ENCODE results near the gene ADAMTS3.

ADAMTS3 gene

GRCh38 chr4:72527038-72527646 lies 41.9 kb downstream of the ADAMTS3 start:
- Mint-ChIP-seq H3K4me3 (no peak overlapping the region), H3K9me3 (no peaks in the 10 kb centered on the region), H3K27me3 (no peaks in the 10 kb centered on the region), H3K36me3 (ENCODE audit: low read depth) (no peaks in the 10 kb centered on the region), H3K27ac (no peak overlapping the region), H3K4me1 (peaks cover 2% of the 10 kb centered on the region)
- ATAC-seq (no peak), DNase-seq (no peak)

- H3K4me1 Mint-ChIP-seq: peaks cover 4% of the 10 kb centered on the region
- no peak for DNase-seq
- no peaks in the 10 kb centered on the region for H3K9me3 Mint-ChIP-seq
These were observed 43.1 kb downstream of the ADAMTS3 start for GRCh38 chr4:72525938-72526337.

GRCh38 chr4:72522440-72522839 lies 46.6 kb downstream of the ADAMTS3 start:
- Mint-ChIP-seq H3K27ac (no peak overlapping the region), H3K4me3 (no peak overlapping the region)

More at GRCh38 chr4:72525938-72526337, 43.1 kb downstream of the ADAMTS3 start:
- H3K4me3 Mint-ChIP-seq: no peak overlapping the region
- ATAC-seq: no peak
- no peaks in the 10 kb centered on the region for H3K36me3 Mint-ChIP-seq (ENCODE audit: low read depth)
- H3K27ac Mint-ChIP-seq: no peak overlapping the region
- H3K27me3 Mint-ChIP-seq: no peaks in the 10 kb centered on the region

GRCh38 chr4:72513227-72513626 lies 55.8 kb downstream of the ADAMTS3 start:
- no peak for ATAC-seq
- H3K4me3 Mint-ChIP-seq: no peak overlapping the region

More at GRCh38 chr4:72522440-72522839, 46.6 kb downstream of the ADAMTS3 start:
- Mint-ChIP-seq H3K4me1 (peaks cover 4% of the 10 kb centered on the region), H3K9me3 (no peaks in the 10 kb centered on the region), H3K36me3 (ENCODE audit: low read depth) (no peaks in the 10 kb centered on the region), H3K27me3 (no peaks in the 10 kb centered on the region)
- DNase-seq (no peak), ATAC-seq (no peak)

GRCh38 chr4:72507860-72508419 lies 61.1 kb downstream of the ADAMTS3 start:
- DNase-seq (no peak), ATAC-seq (no peak)
- H3K9me3 Mint-ChIP-seq: peaks cover 5% of the 10 kb centered on the region
- H3K4me1 Mint-ChIP-seq: no peaks in the 10 kb centered on the region
- H3K27me3 Mint-ChIP-seq: no peaks in the 10 kb centered on the region
- H3K27ac Mint-ChIP-seq: no peak overlapping the region
- H3K4me3 Mint-ChIP-seq: no peak overlapping the region
- no peaks in the 10 kb centered on the region for H3K36me3 Mint-ChIP-seq (ENCODE audit: low read depth)

More at GRCh38 chr4:72513227-72513626, 55.8 kb downstream of the ADAMTS3 start:
- Mint-ChIP-seq H3K36me3 (ENCODE audit: low read depth) (no peaks in the 10 kb centered on the region), H3K4me1 (no peaks in the 10 kb centered on the region), H3K27me3 (no peaks in the 10 kb centered on the region), H3K27ac (no peak overlapping the region), H3K9me3 (peaks cover 9% of the 10 kb centered on the region)
- no peak for DNase-seq

GRCh38 chr4:72507167-72507566 lies 61.9 kb downstream of the ADAMTS3 start:
- Mint-ChIP-seq H3K4me3 (no peak overlapping the region), H3K27ac (no peak overlapping the region), H3K4me1 (no peaks in the 10 kb centered on the region), H3K36me3 (ENCODE audit: low read depth) (no peaks in the 10 kb centered on the region), H3K9me3 (peaks cover 5% of the 10 kb centered on the region), H3K27me3 (no peaks in the 10 kb centered on the region)
- no peak for DNase-seq
- ATAC-seq: no peak

- no peak for DNase-seq
These were observed 63.7 kb downstream of the ADAMTS3 start for GRCh38 chr4:72505314-72505744.

GRCh38 chr4:72500214-72500613 lies 68.8 kb downstream of the ADAMTS3 start:
- no peaks in the 10 kb centered on the region for H3K4me1 Mint-ChIP-seq
- no peak overlapping the region for H3K4me3 Mint-ChIP-seq
- no peak overlapping the region for H3K27ac Mint-ChIP-seq

More at GRCh38 chr4:72505314-72505744, 63.7 kb downstream of the ADAMTS3 start:
- Mint-ChIP-seq H3K4me1 (no peaks in the 10 kb centered on the region), H3K27me3 (no peaks in the 10 kb centered on the region), H3K9me3 (peaks cover 4% of the 10 kb centered on the region), H3K4me3 (no peak overlapping the region), H3K27ac (no peak overlapping the region), H3K36me3 (ENCODE audit: low read depth) (no peaks in the 10 kb centered on the region)
- peak; percentile 40 for ATAC-seq

GRCh38 chr4:72496119-72496518 lies 72.9 kb downstream of the ADAMTS3 start:
- Mint-ChIP-seq H3K36me3 (ENCODE audit: low read depth) (no peaks in the 10 kb centered on the region), H3K27me3 (no peaks in the 10 kb centered on the region), H3K9me3 (peaks cover 8% of the 10 kb centered on the region), H3K4me3 (no peak overlapping the region), H3K4me1 (no peaks in the 10 kb centered on the region), H3K27ac (no peak overlapping the region)
- no peak for ATAC-seq
- DNase-seq: no peak

More at GRCh38 chr4:72500214-72500613, 68.8 kb downstream of the ADAMTS3 start:
- H3K27me3 Mint-ChIP-seq: no peaks in the 10 kb centered on the region
- H3K9me3 Mint-ChIP-seq: peaks cover 4% of the 10 kb centered on the region
- DNase-seq (no peak), ATAC-seq (no peak)
- H3K36me3 Mint-ChIP-seq (ENCODE audit: low read depth): no peaks in the 10 kb centered on the region

- no peaks in the 10 kb centered on the region for H3K27me3 Mint-ChIP-seq
- DNase-seq (no peak), ATAC-seq (no peak)
- H3K9me3 Mint-ChIP-seq: peaks cover 8% of the 10 kb centered on the region
- no peaks in the 10 kb centered on the region for H3K4me1 Mint-ChIP-seq
- no peaks in the 10 kb centered on the region for H3K36me3 Mint-ChIP-seq (ENCODE audit: low read depth)
- no peak overlapping the region for H3K27ac Mint-ChIP-seq
- no peak overlapping the region for H3K4me3 Mint-ChIP-seq
These were observed 74.9 kb downstream of the ADAMTS3 start for GRCh38 chr4:72494156-72494555.

GRCh38 chr4:72489267-72489666 lies 79.8 kb downstream of the ADAMTS3 start:
- H3K36me3 Mint-ChIP-seq (ENCODE audit: low read depth): no peaks in the 10 kb centered on the region
- no peak for ATAC-seq
- H3K27me3 Mint-ChIP-seq: no peaks in the 10 kb centered on the region
- peaks cover 3% of the 10 kb centered on the region for H3K9me3 Mint-ChIP-seq
- DNase-seq: no peak
- H3K4me3 Mint-ChIP-seq: no peak overlapping the region
- no peaks in the 10 kb centered on the region for H3K4me1 Mint-ChIP-seq
- no peak overlapping the region for H3K27ac Mint-ChIP-seq

- ATAC-seq: no peak
- Mint-ChIP-seq H3K4me3 (no peak overlapping the region), H3K4me1 (no peaks in the 10 kb centered on the region), H3K27ac (no peak overlapping the region), H3K36me3 (ENCODE audit: low read depth) (no peaks in the 10 kb centered on the region), H3K9me3 (peaks cover 3% of the 10 kb centered on the region), H3K27me3 (no peaks in the 10 kb centered on the region)
- no peak for DNase-seq
These were observed 82.0 kb downstream of the ADAMTS3 start for GRCh38 chr4:72486991-72487390.

- ATAC-seq (no peak), DNase-seq (no peak)
- Mint-ChIP-seq H3K27me3 (no peaks in the 10 kb centered on the region), H3K27ac (no peak overlapping the region), H3K4me1 (no peaks in the 10 kb centered on the region), H3K9me3 (peaks cover 7% of the 10 kb centered on the region), H3K36me3 (ENCODE audit: low read depth) (no peaks in the 10 kb centered on the region), H3K4me3 (no peak overlapping the region)
These were observed 84.0 kb downstream of the ADAMTS3 start for GRCh38 chr4:72484981-72485380.

- peaks cover 6% of the 10 kb centered on the region for H3K9me3 Mint-ChIP-seq
- DNase-seq: no peak
- no peak for ATAC-seq
- no peak overlapping the region for H3K4me3 Mint-ChIP-seq
- H3K27me3 Mint-ChIP-seq: no peaks in the 10 kb centered on the region
- H3K27ac Mint-ChIP-seq: no peak overlapping the region
- H3K4me1 Mint-ChIP-seq: no peaks in the 10 kb centered on the region
- no peaks in the 10 kb centered on the region for H3K36me3 Mint-ChIP-seq (ENCODE audit: low read depth)
These were observed 95.6 kb downstream of the ADAMTS3 start for GRCh38 chr4:72473434-72473900.

GRCh38 chr4:72471816-72472215 lies 97.2 kb downstream of the ADAMTS3 start:
- Mint-ChIP-seq H3K4me1 (no peaks in the 10 kb centered on the region), H3K36me3 (ENCODE audit: low read depth) (no peaks in the 10 kb centered on the region), H3K9me3 (no peaks in the 10 kb centered on the region), H3K4me3 (no peak overlapping the region), H3K27me3 (no peaks in the 10 kb centered on the region), H3K27ac (no peak overlapping the region)
- ATAC-seq (no peak), DNase-seq (no peak)
